Uterus (tissue), 2 donors: Measurements from ENCODE around the gene PTPRF.

Experiments used
- POLR2A ChIP-seq, 2 donors: fragments of 450-650 bp; IDR thresholded peaks; one replicate each; pipeline ENCODE4 v1.6.1; 2016; ENCODE audit warnings: antibody characterized with exemption in 2 of 2, mild to moderate bottlenecking in 1 of 2, moderate library complexity in 1 of 2
- TF ChIP-seq, protein P1 (sequence below), 4 experiments: fragments of 200-600 bp in 2 of 4; fragments of 450-650 bp in 2 of 4; sonication (generic) in 2 of 4; IDR thresholded peaks; one replicate each; pipeline ENCODE4 v1.5.1; 2016 to 2019; ENCODE audit warnings: antibody characterized with exemption in 4 of 4, mild to moderate bottlenecking in 2 of 4, moderate library complexity in 1 of 4

DNA sequence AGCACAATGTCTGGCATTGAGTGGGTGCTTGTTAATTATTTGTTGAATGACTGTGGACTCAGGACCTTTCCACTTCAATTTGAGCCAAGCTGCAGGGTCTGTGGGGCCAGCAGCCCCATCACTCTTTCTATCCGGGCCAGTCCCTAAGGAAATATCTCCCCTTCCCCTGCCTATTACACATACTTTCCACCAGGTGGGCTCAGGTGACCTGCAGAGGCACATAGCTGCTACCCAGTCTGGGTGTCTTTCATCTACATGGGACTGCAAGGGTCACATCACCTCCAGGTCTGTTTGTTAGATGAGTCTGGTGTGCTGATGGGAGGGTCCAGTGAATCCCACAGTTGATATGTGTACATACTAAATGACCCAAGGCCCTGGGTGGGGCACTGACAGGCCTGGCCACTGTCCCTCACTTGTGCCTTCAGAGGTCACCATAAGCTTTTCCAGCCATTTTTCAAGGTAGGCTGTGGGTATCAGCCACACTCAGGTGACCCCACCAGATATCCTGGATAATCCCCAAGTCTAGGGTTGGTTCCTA lies 59.8 kb downstream of the PTPRF start:
- TF ChIP-seq, protein P1, sequence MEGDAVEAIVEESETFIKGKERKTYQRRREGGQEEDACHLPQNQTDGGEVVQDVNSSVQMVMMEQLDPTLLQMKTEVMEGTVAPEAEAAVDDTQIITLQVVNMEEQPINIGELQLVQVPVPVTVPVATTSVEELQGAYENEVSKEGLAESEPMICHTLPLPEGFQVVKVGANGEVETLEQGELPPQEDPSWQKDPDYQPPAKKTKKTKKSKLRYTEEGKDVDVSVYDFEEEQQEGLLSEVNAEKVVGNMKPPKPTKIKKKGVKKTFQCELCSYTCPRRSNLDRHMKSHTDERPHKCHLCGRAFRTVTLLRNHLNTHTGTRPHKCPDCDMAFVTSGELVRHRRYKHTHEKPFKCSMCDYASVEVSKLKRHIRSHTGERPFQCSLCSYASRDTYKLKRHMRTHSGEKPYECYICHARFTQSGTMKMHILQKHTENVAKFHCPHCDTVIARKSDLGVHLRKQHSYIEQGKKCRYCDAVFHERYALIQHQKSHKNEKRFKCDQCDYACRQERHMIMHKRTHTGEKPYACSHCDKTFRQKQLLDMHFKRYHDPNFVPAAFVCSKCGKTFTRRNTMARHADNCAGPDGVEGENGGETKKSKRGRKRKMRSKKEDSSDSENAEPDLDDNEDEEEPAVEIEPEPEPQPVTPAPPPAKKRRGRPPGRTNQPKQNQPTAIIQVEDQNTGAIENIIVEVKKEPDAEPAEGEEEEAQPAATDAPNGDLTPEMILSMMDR (IDR thresholded peaks at IDR 0.05) = no peak
- TF ChIP-seq POLR2A (IDR thresholded peaks at IDR 0.05) = no peak
